HCT116 (cell line): ENCODE measurements around the gene SLC6A3. TPM values are rescaled to one million over a fixed set of nuclear protein-coding genes. Genes with fewer than 3 reads are reported as not detected.
"Not testable (repeated sequence)": the region's sequence is repeated elsewhere in the genome, so short reads cannot be mapped to it uniquely, and the experiment has no call there.

ENCODE experiments used
- ATAC-seq: fragments of 200-7000 bp; cut with Tn5 transposase; 2 replicates; pipeline ENCODE4 v1.9.1; 2020; ENCODE audit warnings: mild to moderate bottlenecking, moderate library complexity
- BruUV-seq: library from RNA; stranded (reverse); fragments of 400-500 nt; replicated peaks from 2 replicates; lab custom pipeline; 2021; lab: Mats Ljungman, UMichigan
- CTCF ChIA-PET: fragments of 300-600 bp; sonication (Branson Sonifier 250); formaldehyde crosslinking; loops from one replicate; lab custom pipeline; 2021; ENCODE audit warnings: antibody characterized with exemption; lab: Charles Lee
- POLR2A ChIA-PET: fragments of 300-600, 350-600 bp; sonication (Branson Sonifier 250); formaldehyde crosslinking; loops from one replicate; lab custom pipeline; 2021; ENCODE audit warnings: antibody characterized with exemption; lab: Charles Lee
- RAD21 ChIA-PET, 2 experiments: fragments of 300-600 bp; sonication (Branson Sonifier 250); formaldehyde crosslinking; loops; one replicate each; lab custom pipeline; 2023; ENCODE audit warnings: low total read pairs in 2 of 2; ENCODE audit not compliant: uncharacterized antibody in 2 of 2, unreplicated experiment in 2 of 2, low non-redundant PET in 1 of 2; lab: Charles Lee
- DNase-seq: peaks from one replicate; pipeline ENCODE4 v3.0.0-alpha.2; 2010; ENCODE audit warnings: low read depth, low spot score
- H2AFZ ChIP-seq: fragments of 200-600 bp; shearing (Covaris generic), sonication (generic); 2 replicates; pipeline ENCODE4 v1.6.1; 2017; ENCODE audit warnings: low read depth, mixed run types, mixed read lengths, antibody characterized with exemption, low read length; ENCODE audit not compliant: poor library complexity, severe bottlenecking
- H3K27ac ChIP-seq: 2 replicates; pipeline ENCODE4 v1.5.1; 2012; ENCODE audit warnings: low read depth, low read length
- H3K27me3 ChIP-seq: fragments of 200-600 bp; sonication (generic); 2 replicates; pipeline ENCODE4 v1.6.1; 2016; ENCODE audit warnings: mixed run types, low read length, mixed read lengths; ENCODE audit not compliant: insufficient read depth
- H3K36me3 ChIP-seq, 2 experiments: fragments of 200-500 bp in 1 of 2; fragments of 200-600 bp in 1 of 2; sonication (Bioruptor generic) in 1 of 2; sonication (generic) in 1 of 2; 2 replicates each; pipeline versions ENCODE4 v1.5.1 to v1.6.1; 2014 to 2016; ENCODE audit warnings: low read length in 2 of 2, inconsistent platforms in 1 of 2, mixed read lengths in 1 of 2, mixed run types in 1 of 2; ENCODE audit not compliant: insufficient read depth in 2 of 2, control insufficient read depth in 1 of 2
- H3K4me1 ChIP-seq, 2 experiments: fragments of 200-600 bp in 1 of 2; sonication (generic) in 1 of 2; 2 replicates each; pipeline versions ENCODE4 v1.5.1 to v1.6.1; 2012 to 2017; ENCODE audit warnings: low read length in 2 of 2, inconsistent platforms in 1 of 2, mild to moderate bottlenecking in 1 of 2, mixed read lengths in 1 of 2, mixed run types in 1 of 2, moderate library complexity in 1 of 2; ENCODE audit not compliant: insufficient read depth in 2 of 2, control insufficient read depth in 1 of 2
- H3K4me2 ChIP-seq: fragments of 200-600 bp; sonication (generic); 2 replicates; pipeline ENCODE4 v1.6.1; 2017; ENCODE audit warnings: mixed run types, low read length, mixed read lengths
- H3K4me3 ChIP-seq, 2 experiments: fragments of 200-600 bp in 1 of 2; sonication (generic) in 1 of 2; replicated peaks in 1 of 2; 2 replicates each; pipeline ENCODE4 v1.5.1; 2011 to 2016; ENCODE audit warnings: low read length in 2 of 2, control low read depth in 1 of 2, low read depth in 1 of 2, mild to moderate bottlenecking in 1 of 2, mixed read lengths in 1 of 2, mixed run types in 1 of 2
- H3K79me2 ChIP-seq: fragments of 200-600 bp; sonication (generic); 2 replicates; pipeline ENCODE4 v1.6.1; 2017; ENCODE audit warnings: mild to moderate bottlenecking, mixed run types, low read length, moderate library complexity, mixed read lengths; ENCODE audit not compliant: insufficient read depth
- H3K9ac ChIP-seq: fragments of 200-600 bp; sonication (generic); 2 replicates; pipeline ENCODE4 v1.6.1; 2016; ENCODE audit warnings: low read length, mixed read lengths
- H3K9me2 ChIP-seq: fragments of 200-600 bp; sonication (generic), shearing (Covaris generic); 2 replicates; pipeline ENCODE4 v1.6.1; 2017; ENCODE audit warnings: mixed run types, mild to moderate bottlenecking, moderate library complexity; ENCODE audit not compliant: insufficient read depth
- H3K9me3 ChIP-seq, 2 experiments: fragments of 200-500 bp in 1 of 2; fragments of 200-600 bp in 1 of 2; sonication (Bioruptor generic) in 1 of 2; sonication (generic) in 1 of 2; 2 replicates each; pipeline ENCODE4 v1.6.1; 2014 to 2017; ENCODE audit warnings: low read length in 2 of 2, mixed read lengths in 2 of 2, inconsistent platforms in 1 of 2, low read depth in 1 of 2, mild to moderate bottlenecking in 1 of 2, mixed run types in 1 of 2, moderate library complexity in 1 of 2; ENCODE audit not compliant: control insufficient read depth in 1 of 2, insufficient read depth in 1 of 2
- H4K20me1 ChIP-seq: fragments of 200-600 bp; sonication (generic), shearing (Covaris generic); 2 replicates; pipeline ENCODE4 v1.6.1; 2017; ENCODE audit warnings: mixed run types, mild to moderate bottlenecking, moderate library complexity; ENCODE audit not compliant: insufficient read depth
- ZFX ChIP-seq: fragments of 450-650 bp; IDR thresholded peaks from 2 replicates; pipeline ENCODE4 v1.6.1; 2017
- intact Hi-C: fragments of 100-400 bp; cut with micrococcal nuclease; formaldehyde crosslinking; loops from 2 replicates; pipeline ENCODE4 v1.10.0; 2022
- total RNA-seq: library from RNA; stranded (reverse); gene quantifications from one replicate; pipeline ENCODE4 v1.2.1, GENCODE V29; 2021; ENCODE audit not compliant: unreplicated experiment

The SLC6A3 gene
- total RNA-seq, 1 experiment from 2014 or later: not detected

- Histone ChIP-seq H3K9me3 (peaks cover 11 to 21% of the 10 kb centered on the region in 2 experiments; a peak in 2 of 4 replicates), H3K79me2 (no peaks in the 10 kb centered on the region), H3K4me1 (no peaks in the 10 kb centered on the region), H4K20me1 (no peaks in the 10 kb centered on the region), H3K36me3 (no peaks in the 10 kb centered on the region), H3K9me2 (no peaks in the 10 kb centered on the region), H3K27ac (no peak overlapping the region), H2AFZ (no peak overlapping the region), H3K4me2 (no peak overlapping the region), H3K9ac (no peak overlapping the region), H3K4me3 (no peak overlapping the region), H3K27me3 (no peaks in the 10 kb centered on the region)
- BruUV-seq: no TSS peak
- ChIA-PET RAD21 (no interaction called here), CTCF (no interaction called here), POLR2A (no interaction called here)
- no peak for ATAC-seq
- no peak for TF ChIP-seq ZFX
- intact Hi-C loops: no loop called here
- DNase-seq: no peak
Measured at GRCh38 chr5:1423901-1424603, 21.2 kb downstream of the SLC6A3 start.

DNA sequence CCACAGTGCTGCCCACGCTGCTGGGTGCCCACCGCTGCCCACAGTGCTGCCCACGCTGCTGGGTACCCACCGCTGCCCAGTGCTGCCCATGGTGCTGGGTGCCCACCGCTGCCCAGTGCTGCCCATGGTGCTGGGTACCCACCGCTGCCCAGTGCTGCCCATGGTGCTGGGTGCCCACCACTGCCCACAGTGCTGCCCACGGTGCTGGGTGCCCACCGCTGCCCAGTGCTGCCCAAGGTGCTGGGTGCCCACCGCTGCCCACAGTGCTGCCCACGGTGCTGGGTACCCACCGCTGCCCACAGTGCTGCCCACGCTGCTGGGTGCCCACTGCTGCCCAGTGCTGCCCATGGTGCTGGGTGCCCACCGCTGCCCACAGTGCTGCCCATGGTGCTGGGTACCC, 22.7 kb downstream of the SLC6A3 start:
- POLR2A ChIA-PET, H3K4me3 ChIP-seq, intact Hi-C loops, H3K27me3 ChIP-seq, H3K36me3 ChIP-seq, BruUV-seq, CTCF ChIA-PET, H4K20me1 ChIP-seq, H3K9ac ChIP-seq, H3K9me3 ChIP-seq, H3K4me2 ChIP-seq, ATAC-seq, DNase-seq, H3K4me1 ChIP-seq, H2AFZ ChIP-seq, RAD21 ChIA-PET, H3K9me2 ChIP-seq, H3K79me2 ChIP-seq, H3K27ac ChIP-seq: not testable (repeated sequence)
